Measurements from ENCODE around the gene PATL1.

PATL1 gene

GRCh38 chr11:59668950-59669610, at the start of gene PATL1 (continued):
- no peak for TF ChIP-seq ZNF133 (tag by site-specific recombination; IDR thresholded peaks at IDR 0.05)
- no peak for TF ChIP-seq ZSCAN16 (tag by site-specific recombination; IDR thresholded peaks at IDR 0.05)
- no peak for TF ChIP-seq ZBTB10 (tag by site-specific recombination; IDR thresholded peaks at IDR 0.05)
- no peak; the same call in 1 of the 2 replicates for TF ChIP-seq ZNF398 (tag by site-specific recombination; IDR thresholded peaks at IDR 0.05)
- TF ChIP-seq ZNF184 (tag by site-specific recombination; IDR thresholded peaks at IDR 0.05), result no peak
- peak; percentile 34; the same call in 1 of the 2 replicates for TF ChIP-seq ZNF394 (tag by site-specific recombination; IDR thresholded peaks at IDR 0.05; ENCODE audit: borderline replicate concordance)
- TF ChIP-seq ZNF423 (tag by site-specific recombination; IDR thresholded peaks at IDR 0.05), result no peak
- peak; percentile 50 for TF ChIP-seq ZBTB8A (tag by site-specific recombination; IDR thresholded peaks at IDR 0.05)
- TF ChIP-seq KLF16 (tag by site-specific recombination; IDR thresholded peaks at IDR 0.05), result no peak
- no peak for TF ChIP-seq ZNF23 (tag by site-specific recombination; IDR thresholded peaks at IDR 0.05; ENCODE audit: borderline replicate concordance)

GRCh38 chr11:59716051-59716450, 47.2 kb upstream of the PATL1 start:
- no peak overlapping the region for H3K27ac ChIP-seq (ENCODE audit: extremely low read depth, low read depth, low read length)
- ChIA-PET POLR2A (no interaction called here), CTCF (no interaction called here)
- H3K4me3 ChIP-seq (ENCODE audit: low read depth, low read length), result no peak overlapping the region
- H3K36me3 ChIP-seq (ENCODE audit: control insufficient read depth in 2 of 2, insufficient read depth in 1 of 2, low read length in 2 of 2), result no peaks in the 10 kb centered on the region
- H3K4me1 ChIP-seq (ENCODE audit: control insufficient read depth, insufficient read depth, low read length), result no peaks in the 10 kb centered on the region
- TF ChIP-seq ZNF280C (tag by site-specific recombination; IDR thresholded peaks at IDR 0.05) (no peak), AEBP2 (tag by site-specific recombination; IDR thresholded peaks at IDR 0.05; ENCODE audit: borderline replicate concordance) (no peak), PATZ1 (tag by site-specific recombination; IDR thresholded peaks at IDR 0.05) (no peak), ATF2 (tag by site-specific recombination; IDR thresholded peaks at IDR 0.05; ENCODE audit: low read depth) (no peak), MEIS1 (CRISPR knock-in tag; IDR thresholded peaks at IDR 0.05; ENCODE audit: borderline replicate concordance) (no peak), SP7 (tag by site-specific recombination; IDR thresholded peaks at IDR 0.05) (no peak), KLF9 (tag by site-specific recombination; IDR thresholded peaks at IDR 0.05; ENCODE audit: low read depth) (no peak), ZNF221 (tag by site-specific recombination; IDR thresholded peaks at IDR 0.05; ENCODE audit: borderline replicate concordance) (no peak), REPIN1 (tag by site-specific recombination; IDR thresholded peaks at IDR 0.05; ENCODE audit: low read depth) (no peak), GLI4 (tag by site-specific recombination; IDR thresholded peaks at IDR 0.05) (no peak), ZNF157 (tag by site-specific recombination; IDR thresholded peaks at IDR 0.05) (no peak), ZFP3 (tag by site-specific recombination; IDR thresholded peaks at IDR 0.05; ENCODE audit: low read depth) (no peak)
- no peaks in the 10 kb centered on the region for H3K9me3 ChIP-seq (ENCODE audit: control insufficient read depth, insufficient read depth, low read depth, low read length)

Data from HEK293 (cell line).